C4-2B (cell line): ENCODE data around the gene SNX8.

Experiments used
- ZFX ChIP-seq: fragments of 450-650 bp; IDR thresholded peaks from 2 replicates; pipeline ENCODE4 v1.6.1; 2017
- TF ChIP-seq, protein P1 (sequence below): fragments of 450-650 bp; conservative IDR thresholded peaks from 2 replicates; pipeline ENCODE4 v1.5.1; 2017; ENCODE audit warnings: mild to moderate bottlenecking

- TF ChIP-seq, protein P1, sequence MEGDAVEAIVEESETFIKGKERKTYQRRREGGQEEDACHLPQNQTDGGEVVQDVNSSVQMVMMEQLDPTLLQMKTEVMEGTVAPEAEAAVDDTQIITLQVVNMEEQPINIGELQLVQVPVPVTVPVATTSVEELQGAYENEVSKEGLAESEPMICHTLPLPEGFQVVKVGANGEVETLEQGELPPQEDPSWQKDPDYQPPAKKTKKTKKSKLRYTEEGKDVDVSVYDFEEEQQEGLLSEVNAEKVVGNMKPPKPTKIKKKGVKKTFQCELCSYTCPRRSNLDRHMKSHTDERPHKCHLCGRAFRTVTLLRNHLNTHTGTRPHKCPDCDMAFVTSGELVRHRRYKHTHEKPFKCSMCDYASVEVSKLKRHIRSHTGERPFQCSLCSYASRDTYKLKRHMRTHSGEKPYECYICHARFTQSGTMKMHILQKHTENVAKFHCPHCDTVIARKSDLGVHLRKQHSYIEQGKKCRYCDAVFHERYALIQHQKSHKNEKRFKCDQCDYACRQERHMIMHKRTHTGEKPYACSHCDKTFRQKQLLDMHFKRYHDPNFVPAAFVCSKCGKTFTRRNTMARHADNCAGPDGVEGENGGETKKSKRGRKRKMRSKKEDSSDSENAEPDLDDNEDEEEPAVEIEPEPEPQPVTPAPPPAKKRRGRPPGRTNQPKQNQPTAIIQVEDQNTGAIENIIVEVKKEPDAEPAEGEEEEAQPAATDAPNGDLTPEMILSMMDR = no peak
- TF ChIP-seq ZFX = no peak
Measured at GRCh38 chr7:2224934-2225333, 89.3 kb downstream of the SNX8 start.
